T-helper 1 cell (primary cell): ENCODE results near the gene OVAAL.

Source experiments
- DNase-seq, 5 donors: peaks; one replicate each; pipeline ENCODE4 v3.0.0-alpha.2; 2012 to 2020
- total RNA-seq, 4 donors: gene quantifications; one replicate each; lab custom pipeline; 2026; lab: John Stamatoyannopoulos, UW

Gene OVAAL
- total RNA-seq: 0 to 0.27 (median 0) reads per million in 4 donors

DNA sequence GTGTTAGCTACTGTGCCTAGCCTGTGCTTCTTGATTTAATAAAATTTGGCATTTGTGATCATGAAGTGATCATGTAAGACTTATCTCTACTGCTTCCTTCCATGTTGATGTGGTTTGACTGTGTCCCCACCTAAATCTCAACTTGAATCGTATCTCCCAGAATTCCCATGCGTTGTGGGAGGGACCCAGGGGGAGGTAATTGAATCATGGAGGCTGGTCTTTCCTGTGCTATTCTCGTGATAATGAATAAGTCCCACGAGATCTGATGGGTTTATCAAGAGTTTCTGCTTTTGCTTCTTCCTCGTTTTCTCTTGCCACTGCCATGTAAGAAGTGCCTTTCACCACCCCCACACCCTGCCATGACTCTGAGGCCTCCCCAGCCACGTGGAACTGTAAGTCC is at the start of gene OVAAL:
Gene OVAAL (plus strand): TSS at position 301 of the 400 bp plus-strand sequence.
- DNase-seq: no peak

DNA sequence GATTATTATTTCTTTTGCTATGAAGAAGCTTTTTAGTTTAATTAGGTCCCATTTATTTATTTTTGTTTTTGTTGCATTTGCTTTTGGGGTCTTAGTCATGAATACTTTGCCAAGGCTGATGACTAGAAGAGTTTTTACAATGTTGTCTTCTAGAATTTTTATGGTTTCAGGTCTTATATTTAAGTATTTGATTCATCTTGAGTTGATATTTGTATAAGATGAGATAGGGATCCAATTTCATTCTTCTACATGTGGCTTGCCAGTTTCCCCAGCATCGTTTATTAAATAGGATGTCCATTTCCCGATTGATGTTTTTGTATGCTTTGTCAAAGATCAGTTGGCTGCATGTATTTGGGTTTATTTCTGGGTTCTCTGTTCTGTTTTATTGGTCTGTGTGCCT is 47.9 kb upstream of the OVAAL start:
- no peak for DNase-seq

- DNase-seq: no peak
Measured at GRCh38 chr1:180513531-180513930, 45.2 kb upstream of the OVAAL start.

DNA sequence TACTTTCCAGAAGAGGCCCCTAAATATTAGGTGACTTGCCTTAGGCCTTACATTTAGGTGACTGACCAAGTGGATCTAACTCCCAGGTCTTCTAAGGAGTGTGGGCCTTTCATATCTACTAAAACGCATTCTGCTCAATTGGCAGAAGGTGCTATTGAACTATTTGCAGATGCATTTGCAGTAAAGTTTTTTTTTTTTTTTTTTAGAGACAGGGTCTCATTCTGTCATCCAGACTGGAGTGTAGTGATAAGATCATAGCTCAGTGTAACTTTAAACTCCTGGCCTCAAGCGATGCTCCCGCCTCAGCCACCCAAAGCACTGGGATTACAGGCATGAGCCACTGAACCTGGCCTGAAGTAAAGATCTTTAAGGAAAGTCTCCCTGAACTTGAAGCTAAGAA is 43.4 kb upstream of the OVAAL start:
- no peak for DNase-seq

DNA sequence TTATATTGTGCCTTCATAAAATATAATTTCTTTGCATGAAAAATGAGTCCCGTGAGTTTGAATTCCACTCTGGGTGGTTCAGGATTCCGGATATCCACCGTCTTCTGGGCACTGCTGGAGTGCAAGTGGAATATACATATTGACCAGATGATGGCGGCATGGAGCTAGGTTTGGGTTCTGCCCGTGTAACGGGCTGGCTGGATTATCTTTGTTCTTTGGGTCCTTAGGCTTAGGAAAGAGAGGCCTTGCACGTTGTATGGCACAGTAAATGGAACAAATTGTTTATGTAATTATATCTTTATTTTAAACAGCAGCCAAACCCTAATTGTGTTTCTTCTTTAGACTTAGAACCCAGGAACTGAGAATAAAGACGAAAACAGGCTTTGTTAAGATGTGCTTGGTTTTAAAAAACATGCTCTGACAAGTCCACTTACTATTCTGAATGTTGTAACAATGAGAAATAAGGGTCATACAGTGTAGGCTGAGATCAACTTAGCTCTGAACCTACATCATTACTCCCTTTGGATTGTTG is 42.8 kb upstream of the OVAAL start:
- peak in 4 of 5 donors; percentile 11 to 64 (median 42) for DNase-seq

- DNase-seq: no peak
Measured at GRCh38 chr1:180519846-180520245, 38.9 kb upstream of the OVAAL start.

DNA sequence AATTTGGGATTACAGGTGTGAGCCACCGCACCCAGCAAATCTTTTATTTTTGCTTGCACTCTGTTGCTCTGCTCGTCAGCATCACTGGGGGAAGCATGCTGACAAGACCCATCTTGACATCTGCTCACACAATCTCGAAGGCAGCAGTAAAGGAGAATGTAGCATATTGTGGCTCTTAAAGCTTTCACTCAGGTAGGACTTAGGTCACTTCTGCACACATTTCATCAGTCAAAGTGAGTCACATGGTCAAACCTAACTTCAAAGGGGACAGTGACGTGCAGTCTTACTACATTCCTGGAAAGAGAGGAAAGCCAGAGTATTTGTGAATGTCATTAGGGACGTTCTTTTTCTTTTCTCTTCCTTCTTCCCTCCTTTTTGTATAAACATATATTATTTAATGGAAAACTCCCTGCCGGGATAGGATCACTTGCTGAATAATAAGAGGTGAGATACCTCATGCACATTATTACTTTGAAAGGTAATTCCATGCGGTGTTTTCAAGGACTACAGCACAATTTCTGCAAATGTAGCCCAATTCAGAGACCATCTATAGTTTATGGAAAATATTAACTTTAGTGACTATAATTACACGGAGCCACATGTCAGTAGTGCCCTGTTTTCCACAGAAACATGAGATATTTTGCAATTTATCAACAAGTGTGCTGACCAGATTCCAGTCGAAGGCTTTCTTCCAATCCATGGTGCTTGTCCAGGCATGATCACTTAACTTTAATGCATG is 37.1 kb upstream of the OVAAL start:
- DNase-seq: no peak

DNA sequence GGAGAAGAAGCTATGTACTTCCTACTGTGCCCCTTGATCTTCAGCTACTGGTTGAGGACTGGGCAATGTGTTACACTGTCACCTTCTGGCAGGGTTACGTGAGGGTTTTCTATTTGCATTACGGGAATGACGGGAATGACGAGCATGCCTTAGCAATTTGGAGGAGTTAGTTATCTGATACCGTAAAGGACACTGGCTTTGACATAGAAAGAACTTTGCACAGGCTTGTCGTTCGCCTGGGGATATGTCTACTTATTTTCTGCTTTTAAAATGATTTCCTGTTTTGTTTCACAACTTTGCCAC is 36.6 kb upstream of the OVAAL start:
- DNase-seq: no peak

DNA sequence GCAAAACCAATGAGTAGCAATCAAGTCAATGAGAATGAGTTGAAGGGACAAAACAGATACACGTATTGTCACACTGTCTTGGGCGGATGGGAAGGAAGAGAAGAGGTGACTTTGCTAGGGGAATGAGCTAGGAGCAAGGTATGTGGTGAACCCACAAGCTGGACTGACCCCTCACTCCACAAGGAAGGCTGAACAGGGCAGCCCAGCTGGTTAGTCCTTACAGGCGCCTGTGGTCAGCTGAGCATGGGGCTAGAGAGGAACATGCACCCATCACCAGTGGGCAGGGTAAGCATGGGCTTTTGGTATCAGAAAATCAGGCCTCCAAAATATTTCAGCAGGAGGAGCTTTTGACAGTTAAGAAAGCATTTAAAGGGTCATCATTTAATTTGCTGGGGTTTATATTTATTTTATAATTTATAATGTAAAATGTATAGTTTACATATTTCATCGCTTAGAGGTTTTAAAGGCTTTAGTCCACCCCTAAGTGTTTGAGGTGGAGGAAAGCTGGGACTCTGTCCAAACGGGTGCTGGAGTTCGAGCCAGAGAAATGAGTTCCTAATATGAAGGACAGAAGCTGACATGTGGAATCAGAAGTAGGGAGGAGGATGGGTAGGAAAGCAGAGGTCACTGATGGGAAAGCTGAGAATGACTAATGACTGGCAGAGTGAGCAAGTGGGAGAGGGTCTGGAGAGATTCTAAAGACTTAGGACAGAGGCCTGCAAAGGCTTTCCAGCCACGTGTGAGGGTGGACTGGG is 34.4 kb upstream of the OVAAL start:
- DNase-seq: no peak

- no peak for DNase-seq
Measured at GRCh38 chr1:180524915-180525714, 33.6 kb upstream of the OVAAL start.

GRCh38 chr1:180525715-180526039 is 33.1 kb upstream of the OVAAL start:
- DNase-seq: no peak

DNA sequence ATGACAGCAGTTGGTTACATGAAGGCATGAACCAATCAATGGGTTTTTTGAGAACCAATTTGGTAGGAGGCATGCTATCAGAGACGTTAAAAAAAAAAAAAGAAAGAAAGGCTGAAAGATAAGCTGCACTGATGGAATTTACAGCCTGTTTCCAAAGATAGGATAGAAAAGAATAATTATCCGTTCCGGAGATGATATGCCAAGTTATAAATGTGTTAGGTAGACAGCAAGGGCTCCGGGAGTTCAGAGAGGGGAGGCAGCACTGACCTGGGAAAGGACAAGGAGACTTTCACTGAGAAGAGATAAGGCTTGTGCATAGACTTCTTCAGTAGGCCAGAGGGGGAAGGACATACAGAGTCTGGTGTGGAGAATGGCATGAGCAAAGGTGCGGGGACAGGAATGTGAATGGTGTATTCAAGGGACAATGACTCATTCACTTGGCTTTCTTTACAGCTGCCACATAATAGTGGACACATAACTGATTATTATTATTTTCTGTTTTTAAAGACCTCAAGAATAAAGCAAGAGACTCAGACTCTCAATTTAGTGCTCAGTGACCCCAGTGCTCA is 31.6 kb upstream of the OVAAL start:
- DNase-seq: no peak

DNA sequence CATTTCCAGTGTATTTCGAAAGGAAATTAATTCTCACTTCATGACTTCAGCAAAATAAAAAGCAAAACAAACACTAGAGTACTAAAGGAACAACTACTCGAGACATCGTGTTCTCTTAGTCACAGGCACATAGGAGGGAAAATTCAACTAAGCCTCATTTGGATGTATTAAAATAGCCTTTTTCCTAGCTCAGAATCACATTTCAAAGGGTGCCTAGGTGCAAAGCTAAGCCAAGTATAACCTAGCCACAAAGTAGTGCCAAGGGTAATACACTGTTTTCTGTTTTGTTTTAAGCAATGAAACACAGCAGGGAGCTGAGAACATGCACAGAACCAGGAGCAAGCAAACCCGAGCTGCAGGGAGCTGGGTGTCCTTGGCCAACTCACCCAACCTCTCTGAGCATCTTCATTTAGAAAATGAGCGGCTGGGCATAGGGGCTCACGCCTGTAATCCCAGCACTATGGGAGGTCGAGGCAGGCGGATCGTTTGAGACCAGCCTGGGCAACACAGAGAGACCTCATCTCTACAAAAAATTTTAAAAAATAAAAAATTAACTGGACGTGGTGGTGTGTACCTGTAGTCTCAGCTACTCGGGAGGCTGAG is 29.8 kb upstream of the OVAAL start:
- no peak for DNase-seq

DNA sequence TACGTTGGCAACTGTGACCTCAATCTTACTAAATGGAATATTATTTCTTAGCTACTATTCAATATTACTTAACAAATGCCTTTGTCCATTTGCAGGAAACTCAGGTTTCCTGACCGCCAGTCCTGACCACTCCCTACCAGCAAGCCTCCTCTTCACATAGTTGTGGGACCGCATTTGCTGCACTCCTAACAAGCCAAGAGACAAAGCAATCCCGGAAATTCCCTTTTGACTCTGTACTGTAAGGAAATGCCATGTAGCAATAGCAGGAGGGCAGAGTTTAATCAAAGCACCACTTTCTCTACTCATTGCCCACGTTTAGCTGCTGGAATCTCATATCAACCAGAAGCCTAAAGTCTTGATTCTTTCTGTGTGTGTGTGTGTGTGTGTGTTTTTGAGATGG is 28.3 kb upstream of the OVAAL start:
- DNase-seq: no peak

DNA sequence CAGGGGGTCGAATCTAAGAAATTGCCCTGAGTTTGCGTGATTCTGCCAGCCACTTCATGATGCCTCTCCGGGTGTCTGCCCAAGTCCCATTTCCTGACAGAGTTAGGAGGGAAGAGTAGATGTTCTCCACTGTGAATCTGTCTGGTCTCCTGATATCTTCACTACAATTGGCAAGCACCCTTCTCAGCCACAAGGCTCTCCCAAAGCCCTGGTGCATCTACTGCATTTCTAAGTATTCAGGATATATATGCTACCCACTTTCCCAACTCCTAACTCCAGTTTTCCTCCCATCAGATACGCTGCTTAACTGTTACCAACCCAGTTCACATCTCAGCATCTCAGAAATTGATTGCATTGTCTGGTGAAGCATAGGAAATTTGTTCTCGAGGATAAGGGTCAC is 25.9 kb upstream of the OVAAL start:
- no peak for DNase-seq

GRCh38 chr1:180533266-180533987 is 25.3 kb upstream of the OVAAL start:
- DNase-seq: peak in 4 of 5 donors; percentile 36 to 53 (median 41)

DNA sequence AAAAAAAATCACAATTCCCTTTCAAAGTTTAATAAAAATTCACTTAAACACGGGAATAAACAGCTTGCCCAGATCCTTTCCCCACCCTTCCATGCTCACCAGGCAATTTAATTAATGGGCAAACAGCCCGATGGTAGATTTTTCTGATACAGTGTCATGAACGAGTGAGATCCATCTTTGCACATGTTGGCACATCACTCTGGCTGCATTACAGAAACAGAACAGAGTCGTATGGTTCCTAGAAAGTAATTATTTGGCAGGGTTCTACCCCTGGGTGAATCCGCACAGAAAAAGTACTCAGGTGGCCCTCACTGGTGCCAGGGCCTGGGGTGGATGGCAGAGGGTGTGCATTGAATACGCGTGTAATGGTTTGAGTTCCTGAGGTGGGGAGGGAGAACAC is 24.6 kb upstream of the OVAAL start:
- DNase-seq: no peak

- DNase-seq: no peak
Measured at GRCh38 chr1:180535418-180535999, 23.3 kb upstream of the OVAAL start.

GRCh38 chr1:180536821-180537372 is 21.9 kb upstream of the OVAAL start:
- DNase-seq: no peak

DNA sequence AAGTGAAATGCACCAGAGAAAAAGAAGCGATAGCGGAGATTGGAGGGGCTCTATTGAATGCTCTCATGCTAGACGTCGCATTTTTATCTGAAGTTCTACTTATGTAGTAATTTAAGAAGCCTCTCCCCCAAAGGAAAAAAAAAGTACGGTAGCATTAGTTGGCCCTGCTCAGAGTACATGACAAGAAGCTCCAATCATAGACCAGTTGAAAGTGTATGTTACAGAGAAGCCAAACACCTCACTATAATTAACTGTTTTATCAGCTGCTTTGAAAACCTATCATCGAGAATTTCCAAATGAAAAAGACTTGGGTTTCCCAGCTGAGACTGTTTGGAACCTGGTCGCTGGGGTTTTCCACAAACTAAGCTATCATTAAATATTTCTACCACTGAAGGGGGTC is 19.6 kb upstream of the OVAAL start:
- no peak for DNase-seq
